ENCODE data around the gene NTM.
"Not testable (repeated sequence)": the region's sequence is repeated elsewhere in the genome, so short reads cannot be mapped to it uniquely, and the experiment has no call there.

Gene NTM

DNA sequence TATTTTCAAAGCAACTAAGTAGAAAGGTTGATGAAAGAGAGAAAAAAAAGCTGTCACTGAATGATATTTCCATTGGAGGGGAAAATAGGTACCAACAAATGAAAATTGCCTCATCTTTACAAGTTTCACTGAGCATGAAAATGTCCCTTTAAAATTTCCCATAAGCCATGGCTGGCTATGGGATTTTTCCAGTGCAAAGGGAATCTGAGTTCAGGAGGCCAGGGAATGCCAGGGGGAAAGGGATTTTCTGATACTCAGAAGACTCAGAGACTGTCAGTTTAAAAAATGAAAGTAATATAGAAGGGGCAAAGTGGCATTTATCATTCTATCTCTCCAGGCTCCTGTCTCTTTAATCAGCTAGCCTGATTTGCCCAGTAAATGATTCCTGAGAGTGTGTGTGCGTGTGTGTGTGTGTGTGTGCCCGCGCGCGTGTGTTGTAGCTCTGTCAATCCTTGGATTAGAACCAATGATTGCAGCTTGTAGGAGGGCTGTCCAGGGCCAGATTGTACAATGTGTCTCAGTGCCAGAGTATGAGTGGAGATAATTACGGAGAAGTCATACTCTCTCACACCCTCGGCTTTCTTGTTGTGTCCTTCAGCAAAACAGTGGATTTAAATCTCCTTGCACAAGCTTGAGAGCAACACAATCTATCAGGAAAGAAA, at the start of gene NTM:
Gene NTM, plus strand, starts transcription at position 526 of the 662 bp plus-strand sequence.
- in situ Hi-C loops (cut with MboI; ENCODE audit: low sequenced_read_pairs) = no loop called here

DNA sequence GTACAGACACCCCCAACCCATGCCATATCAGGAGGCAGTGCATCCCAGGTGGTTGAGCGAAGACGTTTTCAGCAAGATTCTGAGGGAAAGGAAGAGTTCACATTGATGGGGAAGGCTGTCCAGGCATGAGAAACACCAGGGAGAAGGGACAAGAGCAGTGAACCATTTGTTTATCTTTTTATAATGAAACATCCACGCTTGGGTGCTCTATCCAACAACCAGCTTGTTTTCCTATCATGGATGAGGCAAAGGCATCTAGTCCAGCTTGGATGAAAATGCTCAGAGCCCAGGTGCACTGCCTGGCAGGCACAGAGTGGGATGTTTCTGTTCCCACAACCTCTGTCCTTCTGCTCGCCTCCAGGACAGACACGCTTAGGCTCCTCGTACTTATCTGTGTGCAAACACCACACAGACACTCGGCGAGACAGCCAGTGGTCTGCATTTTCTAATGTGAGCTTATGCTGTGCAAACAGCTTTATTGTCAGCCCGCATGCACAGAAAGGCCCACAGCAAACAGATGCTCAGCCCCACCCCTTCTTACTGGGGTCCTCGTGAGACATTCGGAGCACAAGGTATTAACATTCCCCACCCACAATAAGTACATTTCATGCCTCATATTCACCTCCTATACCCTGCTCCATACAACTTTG, 45.4 kb upstream of the NTM start:
- in situ Hi-C loops (cut with MboI; ENCODE audit: low sequenced_read_pairs) = no loop called here

DNA sequence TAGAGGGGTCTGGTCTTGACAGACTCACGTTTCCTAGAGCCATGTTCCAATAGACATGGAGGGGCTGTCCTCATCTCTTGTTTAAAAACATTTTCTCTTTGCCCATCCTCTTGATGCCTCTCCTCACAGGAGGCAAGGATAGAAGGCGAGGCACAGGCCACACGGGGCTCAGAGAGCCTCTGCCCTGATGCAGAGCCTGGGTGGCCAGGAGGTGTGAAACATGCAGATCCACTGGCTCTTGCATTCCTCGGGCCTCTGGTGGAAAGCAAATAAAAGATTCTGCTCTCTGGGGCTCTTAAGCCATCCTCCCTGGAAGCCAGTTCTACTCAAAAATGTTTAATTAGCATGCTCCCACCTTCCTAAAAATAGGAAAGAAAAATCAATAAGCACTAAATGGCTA, 43.6 kb upstream of the NTM start:
- in situ Hi-C loops (cut with MboI; ENCODE audit: low sequenced_read_pairs) = no loop called here

DNA sequence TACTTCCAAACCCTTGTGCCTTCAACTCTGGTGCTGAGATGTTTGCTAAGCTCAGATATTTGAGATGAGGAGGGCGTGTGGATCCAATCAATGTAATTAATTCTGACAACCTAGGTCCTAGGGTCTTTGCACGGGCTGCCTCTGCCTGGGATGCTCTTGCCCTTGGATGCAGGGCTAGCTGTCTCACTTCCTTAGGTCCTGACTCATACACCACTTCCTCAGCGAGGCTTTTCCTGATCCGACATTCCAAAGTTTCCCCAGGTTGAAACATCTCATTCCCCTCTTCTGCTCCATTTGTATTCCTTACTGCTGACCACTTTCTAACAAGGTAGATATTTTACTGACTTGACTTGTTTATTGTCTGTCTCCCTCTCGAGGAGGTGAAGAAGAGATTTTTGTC, 43.0 kb upstream of the NTM start:
- in situ Hi-C loops (cut with MboI; ENCODE audit: low sequenced_read_pairs) = no loop called here

DNA sequence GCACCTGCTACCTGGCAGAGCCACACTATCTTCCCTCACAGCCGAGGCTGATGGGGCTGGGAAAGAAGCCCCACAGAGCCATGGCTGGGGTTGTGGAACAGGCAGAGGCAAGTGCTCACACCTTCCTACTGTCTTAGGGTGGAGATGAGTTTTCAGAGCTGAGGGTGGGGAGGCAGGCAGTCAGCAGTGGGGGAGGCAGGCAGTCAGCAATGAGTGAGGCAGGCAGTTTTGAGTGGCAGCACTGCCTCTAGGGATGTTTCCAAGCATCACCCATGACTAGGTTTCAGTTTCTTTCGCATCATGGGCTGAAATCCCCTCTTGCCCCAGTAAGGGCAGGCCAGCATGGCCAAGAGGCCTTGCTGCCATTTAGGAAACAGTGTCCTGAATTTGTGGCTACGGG, 41.6 kb upstream of the NTM start:
- in situ Hi-C loops (cut with MboI; ENCODE audit: low sequenced_read_pairs) = no loop called here

DNA sequence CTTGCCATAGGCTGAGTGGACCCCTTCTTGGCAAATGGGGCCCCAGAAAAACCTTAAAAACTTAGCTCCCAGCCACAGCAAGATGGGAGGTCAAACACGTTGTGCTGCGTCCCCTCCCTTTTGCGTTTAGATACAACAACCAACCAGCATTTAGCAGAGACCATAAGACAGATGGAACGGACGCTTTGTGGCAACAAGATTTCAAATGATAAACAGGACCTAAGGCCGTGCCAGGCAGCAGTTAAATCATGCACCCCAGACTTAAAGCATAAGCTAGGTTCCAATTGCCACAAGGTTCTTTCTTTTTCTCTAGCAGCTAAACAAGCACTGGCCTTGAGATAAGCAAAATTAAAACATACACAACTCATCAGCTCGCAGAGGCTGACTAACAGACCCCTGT, 39.4 kb upstream of the NTM start:
- in situ Hi-C loops (cut with MboI; ENCODE audit: low sequenced_read_pairs) = no loop called here

DNA sequence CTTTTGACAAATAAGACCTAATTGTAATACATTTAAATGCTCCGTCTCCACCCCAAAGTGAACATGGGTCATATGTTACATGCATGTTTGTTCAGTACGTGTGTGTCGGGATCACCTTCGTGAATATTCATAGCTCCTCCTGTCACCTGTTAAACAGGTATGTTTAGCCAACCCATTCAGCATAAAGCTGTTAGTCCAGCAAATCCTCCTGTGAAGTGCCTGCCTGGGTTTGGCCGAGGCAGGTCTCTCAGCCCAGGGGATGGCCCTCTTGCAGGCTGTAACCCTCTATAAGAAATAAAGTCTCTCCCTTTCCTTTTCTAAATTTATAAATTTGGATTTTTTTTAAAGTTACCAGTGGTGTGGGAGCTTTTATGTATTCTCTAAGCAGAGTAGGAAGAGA, 38.9 kb upstream of the NTM start:
- in situ Hi-C loops (cut with MboI; ENCODE audit: low sequenced_read_pairs) = no loop called here

DNA sequence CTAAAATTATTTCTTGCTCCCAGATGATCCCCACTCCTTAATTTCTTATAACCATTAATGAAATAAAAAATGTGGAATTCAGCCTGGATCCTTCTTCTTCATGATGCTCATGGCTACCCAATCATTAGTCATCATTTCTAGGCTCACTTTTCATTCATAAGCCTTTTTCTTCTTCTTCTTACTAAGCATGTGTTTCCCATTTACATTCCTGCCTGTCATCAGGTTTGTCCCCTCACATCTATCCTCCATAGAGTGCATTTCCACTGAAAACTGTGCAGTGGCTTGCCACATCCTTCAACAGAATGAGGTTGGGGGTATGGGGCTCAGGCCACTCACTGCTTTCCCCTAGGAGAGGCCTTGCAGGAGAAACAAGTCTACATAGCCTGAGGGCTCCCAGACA, 35.8 kb upstream of the NTM start:
- in situ Hi-C loops (cut with MboI; ENCODE audit: low sequenced_read_pairs) = no loop called here

DNA sequence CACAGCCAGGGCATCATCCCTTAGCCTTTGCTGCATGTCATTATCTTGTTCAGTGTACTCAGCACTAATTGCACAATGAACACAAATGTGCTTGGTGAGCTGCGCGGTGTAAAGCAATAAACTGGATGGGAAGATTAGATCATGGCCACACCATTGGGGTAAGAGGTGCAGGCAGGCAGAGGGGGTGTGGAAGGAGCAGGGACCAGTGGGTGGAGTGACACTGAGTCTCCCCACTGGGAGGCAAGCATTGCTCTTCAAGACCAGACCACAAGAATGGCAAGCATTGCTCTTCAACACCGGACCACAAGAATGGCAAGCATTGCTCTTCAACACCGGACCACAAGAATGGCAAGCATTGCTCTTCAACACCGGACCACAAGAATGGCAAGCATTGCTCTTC, 28.5 kb upstream of the NTM start:
- in situ Hi-C loops (cut with MboI; ENCODE audit: low sequenced_read_pairs) = not testable (repeated sequence)

DNA sequence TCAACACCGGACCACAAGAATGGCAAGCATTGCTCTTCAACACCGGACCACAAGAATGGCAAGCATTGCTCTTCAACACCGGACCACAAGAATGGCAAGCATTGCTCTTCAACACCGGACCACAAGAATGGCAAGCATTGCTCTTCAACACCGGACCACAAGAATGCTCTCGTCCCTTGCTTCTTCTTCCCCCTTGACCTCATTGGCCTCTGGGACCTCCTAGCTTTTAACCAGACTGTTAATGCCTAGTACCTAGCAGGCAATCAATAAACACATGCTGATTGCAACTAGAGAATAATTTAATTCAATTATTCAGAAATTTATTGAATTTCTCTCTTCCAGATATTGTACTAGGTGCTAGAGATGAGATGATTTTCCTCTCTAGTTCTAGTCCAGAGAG, 28.0 kb upstream of the NTM start:
- in situ Hi-C loops (cut with MboI; ENCODE audit: low sequenced_read_pairs) = not testable (repeated sequence)

DNA sequence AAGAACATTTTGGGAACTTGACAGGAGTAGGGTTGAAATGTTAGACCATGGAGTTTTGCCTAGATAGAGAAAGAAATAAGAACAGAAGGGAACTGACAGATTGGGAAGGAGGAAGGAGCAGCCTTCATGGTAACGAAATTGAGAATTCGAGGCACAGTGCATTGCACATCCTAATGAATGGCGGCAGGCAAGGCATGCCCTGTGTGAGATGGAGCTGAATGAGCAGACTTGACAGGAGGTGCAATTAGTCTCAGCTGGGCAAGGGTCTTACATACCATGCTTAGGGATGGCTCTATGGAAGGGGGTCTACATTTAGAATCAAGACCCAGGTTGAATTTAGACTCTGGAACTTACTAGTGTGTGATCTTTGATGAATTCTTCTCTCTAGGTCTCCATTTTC, 25.0 kb upstream of the NTM start:
- in situ Hi-C loops (cut with MboI; ENCODE audit: low sequenced_read_pairs) = no loop called here

DNA sequence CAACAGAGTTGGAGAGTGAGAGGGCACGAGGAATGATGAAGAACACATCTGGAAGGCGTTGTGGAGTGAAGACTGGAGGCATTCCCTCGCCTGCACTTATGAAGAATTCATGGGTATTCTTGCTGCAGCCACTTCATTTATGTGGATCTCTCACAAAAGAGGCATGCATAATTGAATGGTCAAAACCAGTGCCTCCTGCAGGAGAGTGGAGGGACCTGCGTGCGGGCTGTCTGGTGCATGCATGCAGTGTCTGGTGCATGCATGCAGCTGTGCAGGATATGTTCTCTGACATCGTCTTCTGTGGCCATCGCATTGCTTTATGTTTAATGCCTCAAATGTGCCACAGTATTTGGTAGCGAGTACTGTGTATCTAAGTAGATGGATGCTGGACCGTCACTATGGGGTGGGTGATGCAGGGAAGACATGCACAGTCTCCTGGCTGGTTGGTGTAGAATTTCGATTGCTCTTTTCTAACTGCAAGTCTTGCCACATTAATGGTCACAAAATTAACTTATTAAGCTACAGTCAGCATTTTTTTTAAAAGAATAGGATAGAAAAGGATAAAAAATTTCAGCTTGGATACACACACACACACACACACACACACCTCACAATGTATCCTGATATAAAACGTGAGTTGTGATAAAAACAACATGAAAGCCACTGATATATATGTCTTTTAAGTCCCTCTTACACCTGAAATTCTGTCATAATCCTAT, 20.9 kb upstream of the NTM start:
- in situ Hi-C loops (cut with MboI; ENCODE audit: low sequenced_read_pairs) = no loop called here

DNA sequence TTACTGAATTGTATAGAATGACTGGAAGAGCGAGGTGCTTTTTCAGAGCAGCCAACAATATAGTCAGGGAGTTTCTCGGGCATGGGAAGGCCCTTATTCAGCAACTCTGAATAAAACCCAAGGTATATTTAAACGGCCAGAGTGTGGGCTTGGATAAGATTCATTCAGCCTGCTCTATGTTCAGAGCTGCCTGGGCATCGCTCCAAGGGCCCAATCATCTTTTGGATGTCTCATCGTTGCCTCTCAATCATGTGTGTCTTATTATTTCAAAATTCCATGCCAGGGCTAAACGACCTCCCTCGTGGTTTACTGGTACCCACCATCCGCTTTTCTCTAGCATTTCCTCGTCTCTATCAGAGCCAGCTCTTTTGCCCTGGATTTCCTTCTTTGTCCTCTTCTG, 19.5 kb upstream of the NTM start:
- in situ Hi-C loops (cut with MboI; ENCODE audit: low sequenced_read_pairs) = no loop called here

DNA sequence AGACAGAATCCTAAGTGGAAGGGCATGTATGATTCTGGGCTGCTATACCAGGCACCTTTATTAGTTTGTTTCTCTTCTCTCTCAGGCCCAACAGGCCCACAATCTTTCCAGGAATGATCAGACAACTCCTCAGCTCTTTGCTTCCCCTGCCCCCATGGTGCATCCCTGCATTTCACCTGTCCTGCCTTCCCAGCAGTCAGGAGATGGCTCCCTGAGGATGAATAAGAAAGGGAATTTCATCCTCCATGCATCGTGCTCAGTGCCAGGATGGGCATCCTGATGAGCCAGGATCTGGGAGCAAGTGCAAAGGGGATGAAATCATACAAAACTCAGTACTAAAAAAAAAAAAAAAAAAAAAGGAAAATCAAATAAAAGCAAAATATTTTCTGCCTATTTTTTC, 18.6 kb upstream of the NTM start:
- in situ Hi-C loops (cut with MboI; ENCODE audit: low sequenced_read_pairs) = no loop called here

DNA sequence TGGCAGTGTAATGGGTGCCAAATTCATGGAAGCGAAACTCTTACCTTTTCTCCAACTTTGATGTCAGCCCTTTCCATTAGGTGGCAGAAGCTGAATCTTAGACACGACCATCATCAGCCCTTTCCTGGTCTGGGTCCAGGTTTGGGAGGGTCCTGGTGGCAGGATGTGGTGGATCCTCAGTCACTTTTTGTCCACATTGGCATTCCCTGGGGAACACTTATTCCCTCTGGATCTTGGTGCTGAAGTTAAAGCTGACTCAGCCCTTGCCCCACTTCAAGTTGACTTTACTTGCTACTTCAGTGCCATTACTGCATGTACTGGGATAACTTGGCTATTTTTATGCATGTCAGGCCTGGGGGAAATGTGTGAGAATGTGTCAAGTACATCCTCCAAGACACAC, 16.6 kb upstream of the NTM start:
- in situ Hi-C loops (cut with MboI; ENCODE audit: low sequenced_read_pairs) = no loop called here

DNA sequence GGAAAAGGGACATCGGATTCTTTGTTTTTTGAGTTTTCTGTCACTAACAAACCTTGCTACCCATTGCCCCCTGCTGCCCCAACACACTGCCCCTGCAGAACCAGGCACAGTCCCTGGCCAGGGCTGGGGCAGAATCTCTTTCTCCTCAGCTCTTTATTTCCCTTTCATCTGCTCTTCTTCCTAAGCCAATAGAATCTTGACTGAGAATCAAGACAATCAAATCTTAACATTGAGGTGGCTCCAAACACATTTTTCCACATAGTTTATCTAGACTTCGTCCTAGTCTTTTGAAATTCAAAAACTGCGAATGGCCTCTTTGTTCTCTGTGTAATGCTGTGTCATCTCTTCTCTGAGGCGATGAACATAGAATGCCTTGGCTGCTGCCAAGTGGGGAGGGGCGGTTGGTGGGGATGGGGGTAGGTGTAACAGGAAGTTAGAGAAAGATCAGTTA, 16.1 kb upstream of the NTM start:
- in situ Hi-C loops (cut with MboI; ENCODE audit: low sequenced_read_pairs) = no loop called here

DNA sequence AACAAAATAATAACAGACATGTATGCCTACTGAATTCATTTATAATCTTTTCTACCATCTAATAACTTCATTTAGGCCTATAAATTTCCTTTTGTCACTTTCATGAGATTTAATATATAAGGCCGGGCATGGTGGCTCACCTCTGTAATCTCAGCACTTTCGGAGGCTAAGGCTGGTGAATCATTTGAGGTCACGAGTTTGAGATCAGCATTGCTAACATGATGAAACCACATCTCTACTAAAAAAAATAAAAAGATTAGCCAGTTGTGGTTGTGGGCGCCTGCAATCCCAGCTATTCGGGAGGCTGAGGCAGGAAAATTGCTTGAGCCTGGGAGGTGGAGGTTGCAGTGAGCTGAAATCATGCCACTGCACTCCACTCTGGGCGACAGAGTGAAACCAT, 14.2 kb upstream of the NTM start:
- in situ Hi-C loops (cut with MboI; ENCODE audit: low sequenced_read_pairs) = no loop called here

DNA sequence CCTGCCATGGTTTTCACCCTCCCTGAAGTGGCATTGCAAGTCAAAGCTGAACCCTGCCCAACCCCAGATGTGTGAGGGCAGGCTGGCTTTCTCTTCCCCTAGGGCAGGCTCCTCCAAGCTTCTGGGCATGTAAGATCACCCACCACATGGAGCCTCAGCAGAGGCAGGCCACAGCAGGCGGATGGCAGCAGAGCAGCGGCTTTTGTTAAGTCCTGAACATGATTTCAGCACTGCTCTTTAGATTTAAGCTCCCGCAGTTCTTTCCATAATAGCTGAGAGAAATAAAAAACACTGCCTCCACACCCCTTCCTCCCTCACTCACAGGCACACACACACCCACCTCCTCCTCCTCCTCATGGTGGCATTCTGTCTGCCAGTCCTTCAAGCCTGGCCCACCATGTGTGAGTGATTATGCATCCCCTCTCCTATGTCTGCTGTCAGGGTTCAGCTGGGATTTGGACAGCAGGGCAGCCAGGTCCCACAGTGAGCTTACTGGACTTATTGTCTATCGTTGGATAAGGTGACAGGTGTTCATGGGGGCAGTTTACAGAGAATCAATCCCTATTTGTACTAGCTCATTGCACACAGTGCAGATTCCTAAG, 5.0 kb upstream of the NTM start:
- in situ Hi-C loops (cut with MboI; ENCODE audit: low sequenced_read_pairs) = no loop called here

DNA sequence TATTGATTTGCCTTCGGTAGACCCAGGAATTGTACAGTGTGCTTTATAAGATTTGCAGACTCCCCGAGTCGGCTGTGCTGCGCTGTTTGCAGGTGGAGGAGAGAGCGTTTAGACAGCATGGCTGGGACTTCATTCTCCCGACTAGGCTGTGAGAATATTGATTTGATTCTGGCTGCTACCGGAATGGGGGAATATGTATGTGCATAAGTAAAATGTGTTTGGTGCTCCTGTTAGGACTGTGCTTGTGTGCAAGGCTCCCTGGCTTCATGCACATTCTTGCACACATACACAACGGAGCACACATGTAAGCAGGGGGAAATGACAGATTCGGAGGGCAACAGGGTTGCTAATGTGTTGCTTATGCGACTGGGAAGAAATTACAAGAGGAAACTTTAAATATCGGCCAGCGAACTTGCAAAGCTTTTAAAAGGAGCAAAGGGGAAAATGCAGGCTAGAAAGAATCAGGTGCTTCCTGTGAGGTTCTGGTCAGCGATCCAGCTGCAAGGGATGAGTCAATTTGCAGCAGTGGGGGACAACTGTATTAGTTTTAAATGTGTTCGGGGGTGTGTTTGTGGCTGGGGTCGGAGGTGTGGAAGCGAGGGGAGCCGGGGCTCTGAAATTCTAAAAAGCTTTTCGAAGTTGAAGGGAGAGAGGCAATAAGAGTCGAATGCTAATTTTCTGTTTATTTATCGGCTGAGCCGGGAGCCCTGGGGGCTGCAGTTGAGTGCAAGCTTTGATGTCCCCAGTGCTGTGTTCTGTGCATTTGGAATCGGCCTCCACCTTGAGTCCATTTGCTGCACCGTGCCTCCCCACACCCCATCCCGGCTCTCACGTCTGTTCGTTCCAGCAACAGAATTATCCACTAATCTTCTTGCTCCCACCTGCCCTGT, 731 bp downstream of the NTM start:
- in situ Hi-C loops (cut with MboI; ENCODE audit: low sequenced_read_pairs) = no loop called here

DNA sequence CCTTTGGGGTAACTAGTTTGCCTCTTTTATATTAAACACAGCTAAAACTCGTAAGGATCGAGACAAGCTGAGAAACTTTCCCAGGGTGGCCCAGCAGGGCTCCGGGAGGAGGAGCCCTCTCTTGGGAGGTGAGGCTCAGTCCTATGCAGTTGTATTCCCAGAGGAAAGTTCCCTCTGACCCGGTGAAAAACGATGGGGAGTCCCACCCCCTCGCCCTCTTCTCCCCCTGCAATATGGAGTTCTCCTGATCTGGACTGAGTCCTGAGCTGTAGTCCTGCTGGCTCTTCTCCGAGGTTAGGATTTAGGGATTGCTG, 1.3 kb downstream of the NTM start:
- in situ Hi-C loops (cut with MboI; ENCODE audit: low sequenced_read_pairs) = no loop called here
